Tibial nerve (tissue), 4 donors: ENCODE data around the gene CCDC148. TPM values are rescaled to one million over a fixed set of nuclear protein-coding genes. Genes with fewer than 3 reads are reported as not detected.
A peak's percentile ranks its signal among the peaks of the same experiment; 100 is the strongest.

ENCODE experiments used
- DNase-seq, 2 donors: peaks; one replicate each; pipeline ENCODE4 v3.0.0-alpha.2; 2019; ENCODE audit warnings: low spot score in 2 of 2
- H3K27ac ChIP-seq, 4 donors: fragments of 200-600 bp; sonication (generic) in 3 of 4; one replicate each; pipeline ENCODE4 v1.5.1; 2017 to 2019; ENCODE audit warnings: mild to moderate bottlenecking in 1 of 4
- H3K27me3 ChIP-seq, 2 donors: fragments of 200-600 bp; sonication (generic) in 1 of 2; one replicate each; pipeline versions ENCODE4 v1.5.1 to v1.6.0; 2017 to 2019
- H3K36me3 ChIP-seq, 3 donors: fragments of 200-600 bp; sonication (generic); one replicate each; pipeline ENCODE4 v1.5.1; 2018 to 2019
- H3K4me1 ChIP-seq, 4 donors: fragments of 200-600 bp; sonication (generic) in 3 of 4; one replicate each; pipeline ENCODE4 v1.5.1; 2017 to 2019
- H3K4me3 ChIP-seq, 4 donors: fragments of 200-600 bp; sonication (generic) in 3 of 4; one replicate each; pipeline ENCODE4 v1.5.1; 2017 to 2019; ENCODE audit warnings: mild to moderate bottlenecking in 1 of 4, moderate library complexity in 1 of 4
- H3K9me3 ChIP-seq, 4 donors: fragments of 200-600 bp; sonication (generic) in 3 of 4; one replicate each; pipeline ENCODE4 v1.5.1; 2017 to 2019
- EP300 ChIP-seq, 2 donors: sonication (generic); formaldehyde crosslinking; IDR thresholded peaks; one replicate each; pipeline ENCODE4 v1.6.1; 2017; ENCODE audit warnings: antibody characterized with exemption in 2 of 2, mild to moderate bottlenecking in 1 of 2
- POLR2A ChIP-seq, 2 donors: fragments of 450-650 bp; IDR thresholded peaks; one replicate each; pipeline ENCODE4 v1.6.1; 2017; ENCODE audit warnings: antibody characterized with exemption in 2 of 2, mild to moderate bottlenecking in 2 of 2, moderate library complexity in 2 of 2
- WGBS, 2 donors: methylation state at CpG; one replicate each; pipeline ENCODE4 v1.1.5; 2018; 5-methylcytosine and 5-hydroxymethylcytosine counted together
- total RNA-seq, 4 donors: library from RNA; depleted of rRNA; stranded (reverse); fragments of >200 nt; gene quantifications; one replicate each; pipeline ENCODE4 v1.1.0, GENCODE V29; 2016
- TF ChIP-seq, protein P1 (sequence below), 5 experiments: fragments of 200-600 bp in 3 of 5; fragments of 450-650 bp in 2 of 5; sonication (generic) in 3 of 5; IDR thresholded peaks; one replicate each; pipeline ENCODE4 v1.5.1; 2016 to 2019; ENCODE audit warnings: antibody characterized with exemption in 5 of 5, mild to moderate bottlenecking in 3 of 5, moderate library complexity in 2 of 5

CCDC148 gene
- total RNA-seq, 4 donors from 2014 or later, result 0.30 to 2.5 (median 1.9) TPM

DNA sequence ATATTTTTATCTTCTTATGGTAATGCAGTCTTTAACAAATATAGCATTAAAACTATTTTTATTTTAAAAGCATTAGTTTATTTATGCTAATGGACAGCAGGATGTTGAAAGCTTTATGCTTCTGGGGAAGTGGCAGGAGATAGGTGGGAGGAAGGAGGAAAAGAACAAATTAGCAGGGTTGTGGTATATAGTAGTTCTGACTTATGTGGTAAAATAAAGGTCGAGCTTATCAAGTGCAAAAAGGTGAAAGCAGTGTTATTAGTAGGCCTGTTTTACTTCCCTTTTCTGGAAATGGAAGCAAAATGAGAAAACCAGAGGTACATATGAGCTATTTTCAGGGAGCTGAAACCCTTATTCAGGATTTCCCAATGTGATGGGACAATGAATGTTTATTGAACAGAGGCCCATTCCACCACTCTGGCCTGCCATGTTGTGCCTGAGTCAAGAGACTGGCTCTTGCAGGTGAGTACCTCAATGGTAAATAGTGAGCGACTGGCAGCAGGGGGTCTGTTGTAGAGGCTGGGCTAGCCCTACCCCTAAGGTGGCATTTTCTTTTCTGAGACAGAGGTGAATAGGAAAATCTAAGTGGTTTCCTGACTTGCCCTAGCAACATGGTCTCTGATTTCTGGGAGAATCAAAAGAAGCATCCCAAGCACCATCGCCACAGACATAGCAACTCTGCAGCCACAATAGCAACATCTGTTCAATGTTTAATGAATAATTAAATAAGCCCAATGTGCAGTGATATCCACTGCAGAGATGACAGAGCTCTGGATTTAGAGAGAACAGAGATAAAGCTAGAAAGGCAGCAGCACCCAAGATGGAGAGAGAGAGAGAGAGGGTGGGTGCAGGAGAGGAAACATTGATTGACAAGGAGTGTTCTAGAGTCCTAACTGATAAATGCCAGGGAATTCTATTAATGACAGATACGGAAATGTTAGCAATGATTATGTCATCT is 235.2 kb downstream of the CCDC148 start:
- 80 to 83% methylated on average over 4 of the region's 4 CpGs for WGBS, 2 donors
- Histone ChIP-seq H3K4me3 (no peak overlapping the region), H3K4me1 (no peaks in the 10 kb centered on the region), H3K36me3 (no peaks in the 10 kb centered on the region), H3K27ac (no peak overlapping the region), H3K9me3 (no peaks in the 10 kb centered on the region), H3K27me3 (no peaks in the 10 kb centered on the region)
- TF ChIP-seq EP300 (IDR thresholded peaks at IDR 0.05) (no peak), POLR2A (IDR thresholded peaks at IDR 0.05) (no peak)
- TF ChIP-seq, protein P1, sequence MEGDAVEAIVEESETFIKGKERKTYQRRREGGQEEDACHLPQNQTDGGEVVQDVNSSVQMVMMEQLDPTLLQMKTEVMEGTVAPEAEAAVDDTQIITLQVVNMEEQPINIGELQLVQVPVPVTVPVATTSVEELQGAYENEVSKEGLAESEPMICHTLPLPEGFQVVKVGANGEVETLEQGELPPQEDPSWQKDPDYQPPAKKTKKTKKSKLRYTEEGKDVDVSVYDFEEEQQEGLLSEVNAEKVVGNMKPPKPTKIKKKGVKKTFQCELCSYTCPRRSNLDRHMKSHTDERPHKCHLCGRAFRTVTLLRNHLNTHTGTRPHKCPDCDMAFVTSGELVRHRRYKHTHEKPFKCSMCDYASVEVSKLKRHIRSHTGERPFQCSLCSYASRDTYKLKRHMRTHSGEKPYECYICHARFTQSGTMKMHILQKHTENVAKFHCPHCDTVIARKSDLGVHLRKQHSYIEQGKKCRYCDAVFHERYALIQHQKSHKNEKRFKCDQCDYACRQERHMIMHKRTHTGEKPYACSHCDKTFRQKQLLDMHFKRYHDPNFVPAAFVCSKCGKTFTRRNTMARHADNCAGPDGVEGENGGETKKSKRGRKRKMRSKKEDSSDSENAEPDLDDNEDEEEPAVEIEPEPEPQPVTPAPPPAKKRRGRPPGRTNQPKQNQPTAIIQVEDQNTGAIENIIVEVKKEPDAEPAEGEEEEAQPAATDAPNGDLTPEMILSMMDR (IDR thresholded peaks at IDR 0.05), result no peak
- DNase-seq, result no peak

DNA sequence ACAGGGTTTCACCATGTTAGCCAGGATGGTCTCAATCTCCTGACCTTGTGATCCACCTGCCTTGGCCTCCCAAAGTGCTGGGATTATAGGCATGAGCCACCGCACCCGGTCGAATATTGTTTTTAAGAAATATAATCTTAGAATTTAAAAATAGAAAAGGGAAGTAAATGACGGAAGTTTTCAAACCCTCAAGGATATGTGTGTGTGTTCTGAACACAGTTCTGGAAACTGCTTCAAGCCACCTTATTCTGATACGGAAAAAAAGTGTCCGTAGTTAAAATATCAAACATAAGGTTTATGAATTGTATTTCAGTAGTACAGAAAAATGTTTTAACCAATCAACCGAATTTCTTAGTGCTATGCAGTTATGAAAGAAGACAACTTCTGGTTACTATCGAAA is 239.0 kb downstream of the CCDC148 start:
- Histone ChIP-seq H3K4me1 (peaks cover 0 to 6% (median 0%) of the 10 kb centered on the region in 4 donors), H3K27me3 (no peaks in the 10 kb centered on the region), H3K4me3 (no peak overlapping the region), H3K9me3 (no peaks in the 10 kb centered on the region), H3K27ac (no peak overlapping the region), H3K36me3 (no peaks in the 10 kb centered on the region)
- 72 to 78% methylated on average over 8 of the region's 8 CpGs for WGBS, 2 donors
- TF ChIP-seq POLR2A (IDR thresholded peaks at IDR 0.05), result no peak
- no peak for TF ChIP-seq EP300 (IDR thresholded peaks at IDR 0.05)
- TF ChIP-seq, protein P1 (IDR thresholded peaks at IDR 0.05), result no peak
- no peak for DNase-seq

DNA sequence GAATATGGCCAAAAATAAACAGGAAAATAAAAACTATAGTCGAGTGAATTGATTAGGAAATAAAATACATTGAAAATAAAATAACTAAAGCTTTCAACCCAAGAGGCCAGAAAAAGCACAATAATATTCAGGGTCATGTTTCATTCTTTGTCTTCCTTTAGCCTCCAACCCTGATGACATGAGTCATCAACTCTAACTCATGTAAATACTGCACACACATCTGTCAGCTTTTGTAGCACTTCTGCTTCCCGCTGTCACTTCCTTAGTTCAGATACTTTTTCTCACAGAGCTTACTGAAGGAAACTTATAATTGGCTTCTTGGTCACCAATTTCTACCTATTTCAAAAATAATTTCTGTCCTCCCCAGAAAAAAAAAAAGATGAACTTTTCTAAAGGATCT is 242.1 kb downstream of the CCDC148 start:
- Histone ChIP-seq H3K4me1 (peaks cover 0 to 6% (median 0%) of the 10 kb centered on the region in 4 donors), H3K27ac (no peak overlapping the region), H3K36me3 (no peaks in the 10 kb centered on the region), H3K9me3 (no peaks in the 10 kb centered on the region), H3K27me3 (no peaks in the 10 kb centered on the region), H3K4me3 (no peak overlapping the region)
- WGBS, 2 donors, result 51 to 55% methylated on average over 2 of the region's 2 CpGs
- peak in 1 of 2 donors; percentile 57 for TF ChIP-seq EP300 (IDR thresholded peaks at IDR 0.05)
- TF ChIP-seq, protein P1 (IDR thresholded peaks at IDR 0.05), result no peak
- peak in 1 of 2 donors; percentile 19 for DNase-seq

DNA sequence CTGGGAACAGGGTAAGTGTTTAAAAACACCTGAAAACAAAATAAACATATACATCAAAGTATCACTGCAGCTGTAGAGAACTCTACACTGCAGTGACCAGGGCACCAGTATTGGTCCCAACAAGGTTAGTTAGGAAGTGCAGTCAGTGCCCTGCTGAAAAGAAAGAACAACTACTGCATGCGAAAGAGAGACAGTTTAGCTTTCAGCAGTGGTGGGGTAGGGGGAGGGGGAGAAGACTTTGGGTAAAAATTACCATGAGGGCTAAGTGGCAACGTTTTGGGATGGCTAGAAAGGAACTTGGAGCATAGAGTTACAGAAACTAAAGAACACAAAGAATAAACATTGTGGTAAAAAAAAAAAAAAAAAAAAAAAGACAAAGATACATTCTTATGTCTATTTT is 242.8 kb downstream of the CCDC148 start:
- Histone ChIP-seq H3K27me3 (no peaks in the 10 kb centered on the region), H3K9me3 (no peaks in the 10 kb centered on the region), H3K36me3 (no peaks in the 10 kb centered on the region), H3K27ac (no peak overlapping the region), H3K4me1 (peaks cover 0 to 6% (median 0%) of the 10 kb centered on the region in 4 donors), H3K4me3 (no peak overlapping the region)
- no peak for DNase-seq
- TF ChIP-seq, protein P1 (IDR thresholded peaks at IDR 0.05), result no peak
- TF ChIP-seq EP300 (IDR thresholded peaks at IDR 0.05) (no peak), POLR2A (IDR thresholded peaks at IDR 0.05) (no peak)
- 45 to 54% methylated on average over 2 of the region's 2 CpGs for WGBS, 2 donors

DNA sequence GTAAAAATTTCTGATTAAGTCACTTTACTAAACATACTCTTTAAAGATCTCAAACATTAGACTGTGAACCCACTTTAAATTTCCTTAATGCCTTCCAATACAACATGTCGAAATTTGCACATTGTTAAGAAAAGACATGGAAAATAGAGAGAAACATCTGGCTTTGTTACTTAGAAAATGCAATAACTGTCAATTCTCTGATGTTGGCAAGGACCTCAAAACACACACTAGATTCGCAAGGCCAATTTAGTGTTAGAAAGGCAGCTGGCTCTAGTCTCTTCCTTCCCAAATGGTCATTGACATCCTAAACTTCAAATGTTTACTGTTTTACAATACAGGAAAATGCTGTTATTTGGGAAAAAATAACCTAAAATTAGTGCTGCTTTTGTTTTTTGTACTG is 244.3 kb downstream of the CCDC148 start:
- Histone ChIP-seq H3K9me3 (no peaks in the 10 kb centered on the region), H3K36me3 (no peaks in the 10 kb centered on the region), H3K27ac (no peak overlapping the region), H3K4me3 (no peak overlapping the region), H3K4me1 (peaks cover 0 to 6% (median 0%) of the 10 kb centered on the region in 4 donors), H3K27me3 (no peaks in the 10 kb centered on the region)
- TF ChIP-seq, protein P1 (IDR thresholded peaks at IDR 0.05), result no peak
- no peak for TF ChIP-seq POLR2A (IDR thresholded peaks at IDR 0.05)
- no peak for TF ChIP-seq EP300 (IDR thresholded peaks at IDR 0.05)
- DNase-seq, result no peak
- 80 to 87% methylated on average over 2 of the region's 2 CpGs for WGBS, 2 donors
